Measurements from ENCODE around the gene A1CF.

GRCh38 chr10:50908366-50908765, 22.9 kb upstream of the A1CF start:
- TF ChIP-seq EZH2 (IDR thresholded peaks at IDR 0.05; ENCODE audit: insufficient read depth, poor library complexity, severe bottlenecking): no peak
- TF ChIP-seq EZH2phosphoT487 (IDR thresholded peaks at IDR 0.05; ENCODE audit: insufficient read depth, low read depth): no peak

Measured in GM23248 (cell line).